Endothelial cell of umbilical vein (primary cell): ENCODE results near the gene OSGEP.

Experiments used
- CTCF ChIP-seq, 2 donors: IDR thresholded peaks; 1 replicate in 1 of 2; 2 replicates in 1 of 2; pipeline ENCODE4 v1.5.1; 2011; ENCODE audit warnings: low read length in 2 of 2, mild to moderate bottlenecking in 2 of 2, moderate library complexity in 2 of 2, control low read depth in 1 of 2, inconsistent platforms in 1 of 2, low read depth in 1 of 2; ENCODE audit not compliant: insufficient read depth in 1 of 2; ENCODE audit errors: extremely low read depth in 1 of 2
- POLR2A ChIP-seq: IDR thresholded peaks from 2 replicates; pipeline ENCODE4 v1.6.1; 2012; ENCODE audit warnings: low read depth, mild to moderate bottlenecking, control low read depth, low read length

GRCh38 chr14:20503898-20504297 lies 49.3 kb upstream of the OSGEP start:
- TF ChIP-seq CTCF (IDR thresholded peaks at IDR 0.05; ENCODE audit: extremely low read depth in 1 of 2, insufficient read depth in 1 of 2, low read depth in 1 of 2, low read length in 2 of 2) (no peak), POLR2A (no peak)
